Sciatic nerve (tissue), 2 donors: ENCODE data around the gene OR10S1. TPM values are rescaled to one million over a fixed set of nuclear protein-coding genes. Genes with fewer than 3 reads are reported as not detected.
"Not testable (repeated sequence)": the region's sequence is repeated elsewhere in the genome, so short reads cannot be mapped to it uniquely, and the experiment has no call there.

Experiments used
- ATAC-seq: fragments of 200-7000 bp; cut with Tn5 transposase; one replicate; pipeline ENCODE4 v1.9.1; 2020; ENCODE audit warnings: mild to moderate bottlenecking, moderate library complexity
- DNase-seq: peaks from one replicate; pipeline ENCODE4 v3.0.0-alpha.2; 2020; ENCODE audit warnings: low spot score
- intact Hi-C: fragments of 100-400 bp; cut with DNase I; formaldehyde crosslinking; loops from one replicate; pipeline ENCODE4 v1.14.2; 2022
- total RNA-seq: library from RNA; stranded (reverse); fragmentation: NEBNext Ultra II Directional; extraction: Animal tissue kit (Norgen Biotek cat#: 25700); gene quantifications from one replicate; pipeline ENCODE4 v1.2.1, GENCODE V29; 2021
- donor health status: DM: no; HTN: no; CAD: no.
- donor health status: DM: no; HTN: no; CAD: no.

OR10S1 gene, protein sequence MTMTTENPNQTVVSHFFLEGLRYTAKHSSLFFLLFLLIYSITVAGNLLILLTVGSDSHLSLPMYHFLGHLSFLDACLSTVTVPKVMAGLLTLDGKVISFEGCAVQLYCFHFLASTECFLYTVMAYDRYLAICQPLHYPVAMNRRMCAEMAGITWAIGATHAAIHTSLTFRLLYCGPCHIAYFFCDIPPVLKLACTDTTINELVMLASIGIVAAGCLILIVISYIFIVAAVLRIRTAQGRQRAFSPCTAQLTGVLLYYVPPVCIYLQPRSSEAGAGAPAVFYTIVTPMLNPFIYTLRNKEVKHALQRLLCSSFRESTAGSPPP
- total RNA-seq = not detected

DNA sequence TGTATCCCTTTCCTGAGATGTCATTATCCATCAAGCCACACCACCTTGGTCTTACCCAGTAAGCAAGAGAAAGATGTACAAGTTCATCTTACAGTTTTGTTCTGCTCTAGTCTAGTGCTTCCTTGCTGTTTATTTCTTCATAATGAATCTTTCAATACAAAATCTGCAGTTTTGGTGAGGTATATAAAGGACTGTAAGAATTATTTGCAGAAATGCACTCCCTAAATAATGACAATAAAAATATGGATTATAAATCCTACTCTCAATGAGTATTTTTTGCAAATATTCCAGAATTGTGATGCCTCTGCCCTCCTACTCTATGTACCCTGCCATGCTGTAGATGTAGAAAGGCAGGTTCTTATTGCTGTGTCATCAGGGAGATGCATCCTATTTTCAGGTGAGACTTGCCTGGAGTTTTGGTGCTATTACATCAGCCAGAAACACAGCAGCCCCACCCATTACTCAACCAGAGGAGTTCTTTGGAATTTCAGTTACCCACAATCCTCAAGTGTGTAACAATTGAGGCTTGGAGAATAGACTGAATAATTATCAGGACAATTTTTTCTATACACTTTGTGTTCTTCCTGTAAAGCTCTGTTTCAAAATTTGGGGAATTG, at the start of gene OR10S1:
Gene OR10S1 (minus strand): TSS at position 51 of the 617 bp plus-strand sequence. CDS start 117 bp downstream, outside the sequence.
- ATAC-seq (no peak), DNase-seq (no peak)
- intact Hi-C loops = no loop called here

DNA sequence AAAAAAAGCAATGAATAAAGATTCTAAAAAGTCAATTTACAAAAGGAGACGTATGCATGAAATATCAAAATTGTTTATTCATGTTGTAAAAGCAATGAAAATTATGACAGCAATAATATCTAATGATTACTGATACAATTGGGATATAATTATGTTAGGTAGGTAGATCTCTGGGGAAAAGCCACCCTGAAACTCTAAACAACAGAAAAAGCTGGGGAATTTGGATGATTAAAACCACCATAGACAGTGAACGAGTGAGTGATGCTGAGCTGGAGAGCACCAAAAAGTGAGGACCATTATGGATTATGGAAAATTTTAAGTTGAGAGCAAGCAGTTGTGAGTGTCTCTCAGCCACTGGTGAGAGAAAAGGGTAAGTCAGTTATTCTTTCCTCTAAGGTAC, 48.9 kb upstream of the OR10S1 start, which contains the start of gene OR10G8:
Gene OR10G8 (plus strand): TSS at position 301 of the 400 bp plus-strand sequence. CDS start 2,825 bp downstream, outside the sequence.
- no peak for ATAC-seq
- intact Hi-C loops = no loop called here
- DNase-seq = no peak

DNA sequence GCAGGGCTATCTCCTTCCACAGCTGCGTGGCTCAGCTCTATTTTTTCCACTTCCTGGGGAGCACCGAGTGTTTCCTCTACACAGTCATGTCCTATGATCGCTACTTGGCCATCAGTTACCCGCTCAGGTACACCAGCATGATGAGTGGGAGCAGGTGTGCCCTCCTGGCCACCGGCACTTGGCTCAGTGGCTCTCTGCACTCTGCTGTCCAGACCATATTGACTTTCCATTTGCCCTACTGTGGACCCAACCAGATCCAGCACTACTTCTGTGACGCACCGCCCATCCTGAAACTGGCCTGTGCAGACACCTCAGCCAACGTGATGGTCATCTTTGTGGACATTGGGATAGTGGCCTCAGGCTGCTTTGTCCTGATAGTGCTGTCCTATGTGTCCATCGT, 38.3 kb upstream of the OR10S1 start:
- DNase-seq, ATAC-seq, intact Hi-C loops: not testable (repeated sequence)

DNA sequence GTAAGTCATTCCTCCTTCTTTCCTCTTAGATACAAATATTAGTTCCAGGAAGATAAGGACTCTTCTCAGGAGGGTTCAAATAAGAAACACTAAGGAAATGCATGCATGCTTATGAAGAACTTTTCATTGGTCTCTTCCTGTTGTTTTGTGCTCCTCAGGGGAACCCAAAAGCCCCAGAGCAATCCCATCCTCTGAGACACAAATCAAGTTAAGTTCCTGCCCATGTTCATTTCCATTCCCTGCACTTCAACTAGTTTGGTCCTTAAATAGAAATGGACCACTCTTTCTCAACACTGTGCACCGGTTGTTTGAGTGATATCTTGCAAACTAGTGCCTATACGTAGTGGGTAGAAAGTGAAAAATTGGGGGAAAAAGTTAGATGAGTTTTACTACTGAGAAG, 35.1 kb upstream of the OR10S1 start, which contains the start of gene OR10G4:
Gene OR10G4 (plus strand): TSS at position 301 of the 400 bp plus-strand sequence. CDS start 2,578 bp downstream, outside the sequence.
- ATAC-seq (no peak), DNase-seq (no peak)
- intact Hi-C loops = no loop called here

DNA sequence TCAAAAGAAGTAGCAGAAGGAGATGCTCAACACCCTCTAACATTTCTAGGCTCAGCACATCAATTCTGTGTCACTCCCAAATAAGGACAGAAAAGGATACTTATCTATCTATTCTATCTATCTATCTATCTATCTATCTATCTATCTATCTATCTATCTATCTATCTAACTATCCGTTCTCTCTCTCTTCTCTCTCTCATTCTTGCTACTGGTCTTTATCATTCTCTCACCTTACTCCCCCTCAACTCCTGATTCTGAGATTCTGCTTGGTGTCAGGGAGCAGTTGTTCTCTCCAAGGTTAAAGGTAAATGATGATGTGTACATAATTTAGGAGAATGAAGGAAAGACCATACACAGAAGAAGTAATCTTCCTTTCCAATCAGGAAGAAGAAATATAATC, 17.5 kb upstream of the OR10S1 start, which contains the start of gene OR10G6:
Gene OR10G6 (minus strand): TSS at position 43 of the 400 bp plus-strand sequence. CDS start 0 bp downstream, at position 43.
- no peak for DNase-seq
- ATAC-seq = no peak
- intact Hi-C loops = no loop called here

DNA sequence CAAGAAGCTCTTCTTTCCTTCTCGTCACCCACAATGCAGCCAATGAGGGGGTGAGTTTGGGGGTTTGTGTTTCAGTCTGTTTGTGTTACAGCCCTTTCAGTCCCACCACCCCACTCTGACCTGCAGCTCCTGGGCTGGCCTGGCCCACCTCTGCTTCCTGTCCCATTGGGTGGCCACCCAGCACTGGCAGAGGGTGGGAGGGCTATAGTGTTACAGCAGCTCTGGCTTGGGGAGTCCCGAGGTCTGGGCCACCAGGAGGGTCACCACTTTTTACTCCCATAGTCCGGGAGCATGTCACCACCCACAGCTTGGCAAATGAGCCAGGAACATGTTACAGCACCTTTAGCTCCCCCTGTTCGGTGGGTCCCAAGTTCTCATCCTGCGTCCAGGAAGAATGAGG, 1.7 kb upstream of the OR10S1 start:
- DNase-seq = no peak
- no peak for ATAC-seq
- intact Hi-C loops = no loop called here

DNA sequence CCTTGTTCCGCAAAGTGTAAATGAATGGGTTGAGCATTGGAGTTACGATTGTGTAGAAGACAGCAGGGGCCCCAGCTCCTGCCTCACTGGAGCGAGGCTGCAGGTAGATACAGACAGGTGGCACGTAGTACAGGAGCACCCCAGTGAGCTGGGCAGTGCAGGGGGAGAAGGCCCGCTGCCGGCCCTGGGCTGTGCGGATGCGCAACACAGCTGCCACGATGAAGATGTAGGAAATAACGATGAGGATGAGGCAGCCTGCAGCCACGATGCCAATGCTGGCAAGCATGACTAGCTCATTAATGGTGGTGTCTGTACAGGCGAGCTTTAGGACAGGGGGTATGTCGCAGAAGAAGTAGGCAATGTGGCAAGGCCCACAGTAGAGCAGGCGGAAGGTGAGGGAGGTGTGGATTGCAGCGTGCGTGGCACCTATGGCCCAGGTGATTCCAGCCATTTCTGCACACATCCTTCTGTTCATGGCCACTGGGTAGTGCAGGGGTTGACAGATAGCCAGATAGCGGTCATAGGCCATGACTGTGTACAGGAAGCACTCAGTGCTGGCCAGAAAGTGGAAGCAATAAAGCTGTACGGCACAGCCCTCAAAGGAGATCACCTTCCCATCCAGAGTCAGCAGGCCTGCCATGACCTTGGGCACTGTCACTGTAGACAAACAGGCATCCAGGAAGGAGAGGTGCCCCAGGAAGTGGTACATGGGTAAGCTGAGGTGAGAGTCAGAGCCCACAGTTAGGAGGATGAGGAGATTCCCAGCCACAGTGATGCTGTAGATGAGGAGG, 616 bp downstream of the OR10S1 start:
- intact Hi-C loops = no loop called here
- ATAC-seq (no peak), DNase-seq (no peak)

DNA sequence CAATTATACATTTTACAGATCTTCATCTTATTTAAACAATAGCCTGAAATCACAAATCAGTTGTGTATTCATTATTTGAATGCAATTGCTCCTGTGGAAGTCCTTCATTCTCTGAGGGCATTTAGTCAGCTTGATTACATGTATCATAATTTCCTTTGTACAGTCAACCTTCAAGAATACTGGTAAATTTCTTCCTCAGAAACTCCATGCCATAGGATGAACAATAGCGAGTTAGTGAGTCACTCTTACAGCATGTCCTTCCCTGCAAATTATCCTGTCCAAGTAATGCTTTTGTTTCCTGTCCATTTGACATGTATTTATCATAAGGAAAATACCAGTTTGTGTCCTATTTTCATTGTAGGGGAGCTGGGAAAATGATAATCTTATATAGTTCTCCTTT, 3.8 kb downstream of the OR10S1 start:
- intact Hi-C loops = no loop called here
- no peak for ATAC-seq

DNA sequence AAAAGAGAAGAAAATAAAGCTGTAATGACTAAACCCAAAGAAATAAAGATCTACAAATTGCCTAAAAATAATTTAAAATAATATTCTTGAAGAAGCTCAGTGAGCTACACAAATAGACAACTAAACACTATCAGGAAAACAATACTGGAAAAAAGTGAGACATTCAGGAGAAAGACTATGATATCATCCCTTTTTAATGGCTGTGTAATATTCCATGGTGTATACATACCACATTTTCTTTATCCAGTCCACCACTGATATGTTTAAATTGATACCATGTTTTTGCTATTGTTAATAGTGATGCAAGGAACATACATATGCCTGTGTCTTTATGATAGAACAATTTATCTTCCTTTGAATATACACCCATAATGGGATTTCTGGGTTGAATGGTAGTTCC, 20.8 kb downstream of the OR10S1 start:
- no peak for ATAC-seq

More for the DNA sequence above, 3.8 kb downstream of the OR10S1 start:
- DNase-seq = no peak

DNA sequence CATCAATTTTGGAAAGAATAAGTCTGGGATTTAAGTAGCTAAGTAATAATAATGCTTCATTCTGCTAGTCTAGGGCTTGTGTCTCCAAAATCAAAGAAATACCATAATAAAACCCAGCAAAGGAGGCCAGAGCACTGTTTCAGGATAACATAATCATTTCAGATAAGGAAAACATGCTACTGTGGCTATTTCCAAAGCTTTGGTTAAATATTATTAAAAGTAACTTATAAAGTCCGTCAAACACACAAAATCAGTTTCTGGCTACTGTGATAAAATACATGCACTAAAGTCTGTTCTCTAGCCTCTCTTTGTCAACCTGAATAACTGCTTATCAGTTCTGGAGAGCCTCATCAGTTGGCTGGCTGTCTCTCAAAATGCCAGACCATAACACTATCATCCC, 32.4 kb downstream of the OR10S1 start:
- intact Hi-C loops = no loop called here
- no peak for ATAC-seq
- DNase-seq = no peak

More for the DNA sequence above, 20.8 kb downstream of the OR10S1 start:
- intact Hi-C loops = no loop called here
- DNase-seq = no peak

DNA sequence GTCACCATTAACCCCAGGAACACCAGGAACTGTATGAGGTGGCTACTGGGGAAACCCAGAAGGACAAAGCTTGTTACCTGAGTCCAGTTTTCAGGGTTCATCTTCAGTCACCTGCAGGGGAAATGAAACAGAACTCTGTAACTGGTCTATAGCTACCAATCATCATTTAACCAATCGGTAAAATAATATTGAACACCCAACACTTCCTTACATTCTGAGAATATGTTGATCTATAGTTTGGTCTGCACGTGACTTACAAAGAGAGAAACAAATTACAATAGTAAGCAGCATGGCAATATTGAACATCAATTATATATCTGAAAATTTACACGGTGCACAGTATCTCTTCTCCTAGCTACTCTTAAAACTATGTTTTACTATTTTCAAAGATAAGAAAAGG, 33.8 kb downstream of the OR10S1 start, which contains the start of gene OR6T1:
Gene OR6T1 (minus strand): TSS at position 101 of the 400 bp plus-strand sequence. CDS start 0 bp downstream, at position 101.
- intact Hi-C loops = no loop called here
- DNase-seq (no peak), ATAC-seq (no peak)

DNA sequence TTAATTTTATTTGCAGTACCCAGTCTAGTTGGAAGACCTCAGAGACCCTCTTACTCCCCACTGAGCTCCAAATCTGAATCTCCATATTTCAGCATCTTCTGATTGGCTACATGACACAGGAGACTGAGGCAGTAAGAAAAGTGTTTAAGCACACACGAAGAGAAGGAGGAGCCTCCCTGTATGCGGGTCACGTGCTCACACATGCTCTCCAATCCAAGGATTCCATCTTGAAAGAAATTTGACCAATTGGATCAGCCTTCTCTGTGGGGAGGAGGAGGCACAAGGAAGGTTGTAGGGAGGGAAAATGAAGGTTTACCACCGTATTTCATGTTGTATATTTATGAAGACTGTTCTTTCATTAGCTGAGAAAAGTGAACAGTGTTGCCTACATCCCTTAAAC, 35.2 kb downstream of the OR10S1 start:
- ATAC-seq (no peak), DNase-seq (no peak)
- intact Hi-C loops = no loop called here

DNA sequence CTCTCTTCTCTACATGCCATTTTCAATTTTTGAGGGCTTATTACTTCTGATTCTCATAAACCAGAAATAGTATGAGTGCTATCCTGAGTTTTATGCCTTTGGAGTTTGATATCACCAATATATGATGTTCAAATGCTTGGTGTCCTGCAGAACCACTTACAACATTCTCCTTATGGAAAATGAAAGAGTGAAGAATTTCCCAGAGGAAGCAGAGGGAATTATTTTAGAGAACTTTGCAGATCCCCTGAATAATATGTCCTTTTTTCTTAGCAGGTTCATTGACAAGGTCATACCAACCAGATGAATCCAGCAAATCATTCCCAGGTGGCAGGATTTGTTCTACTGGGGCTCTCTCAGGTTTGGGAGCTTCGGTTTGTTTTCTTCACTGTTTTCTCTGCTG, 38.3 kb downstream of the OR10S1 start, which contains the start of gene OR4D5:
Gene OR4D5 (plus strand): TSS at position 301 of the 400 bp plus-strand sequence. CDS start 0 bp downstream, at position 301.
- ATAC-seq (no peak), DNase-seq (no peak)
- intact Hi-C loops = no loop called here

Other genes starting within 250 kb of the OR10S1 start
- 10.7 TPM for gene ZNF202, start 236.1 kb downstream of the OR10S1 start, total RNA-seq
- not detected for gene OR6X1, start 223.3 kb downstream of the OR10S1 start, total RNA-seq
- not detected for gene OR6M1, start 171.4 kb downstream of the OR10S1 start, total RNA-seq
- not detected for gene TMEM225, start 92.1 kb downstream of the OR10S1 start, total RNA-seq
- not detected for gene OR8D4, start 75.6 kb downstream of the OR10S1 start, total RNA-seq
- gene OR4D5, start 38.2 kb downstream of the OR10S1 start, total RNA-seq = not detected
- gene OR6T1, start 33.9 kb downstream of the OR10S1 start, total RNA-seq = not detected
- gene OR10G6, start 17.4 kb upstream of the OR10S1 start, total RNA-seq = not detected
- gene OR10G4, start 35.2 kb upstream of the OR10S1 start, total RNA-seq = not detected
- gene OR10G9, start 45.2 kb upstream of the OR10S1 start, total RNA-seq = not detected
- gene OR10G8, start 49.0 kb upstream of the OR10S1 start, total RNA-seq = not detected
- not detected for gene OR10G7, start 63.5 kb upstream of the OR10S1 start, total RNA-seq
- gene VWA5A, start 137.7 kb upstream of the OR10S1 start, total RNA-seq = 27.6 TPM
- gene OR10D3, start 205.6 kb upstream of the OR10S1 start, total RNA-seq = not detected